Activated CD8-positive, alpha-beta T cell treated with anti-CD3 and anti-CD28 coated beads, Interleukin-2, amount 10 ng/mL, durations not matched to agents 7 days and 5 days (primary cell): ENCODE results near the gene NAIF1. TPM values are rescaled to one million over a fixed set of nuclear protein-coding genes. Genes with fewer than 3 reads are reported as not detected.

ENCODE experiments used
- ATAC-seq: fragments of 150-1000 bp; cut with Tn5 transposase; one replicate; pipeline ENCODE4 v1.10.0; 2021; ENCODE audit warnings: moderate library complexity
- CTCF ChIA-PET: fragments of 350-600 bp; sonication (Branson Sonifier 250); formaldehyde crosslinking; loops from one replicate; lab custom pipeline; 2021; ENCODE audit warnings: antibody characterized with exemption; lab: Charles Lee
- POLR2A ChIA-PET: fragments of 350-600 bp; sonication (Branson Sonifier 250); formaldehyde crosslinking; loops from one replicate; lab custom pipeline; 2021; ENCODE audit warnings: antibody characterized with exemption; lab: Charles Lee
- DNase-seq: peaks from one replicate; pipeline ENCODE4 v3.0.0-alpha.2; 2020
- H3K27ac Mint-ChIP-seq: one replicate; pipeline ENCODE4 v1.8.0; 2021; ENCODE audit warnings: mild to moderate bottlenecking, mixed read lengths
- H3K27me3 Mint-ChIP-seq: one replicate; pipeline ENCODE4 v1.8.0; 2021; ENCODE audit warnings: low read depth, mixed read lengths
- H3K36me3 Mint-ChIP-seq: one replicate; pipeline ENCODE4 v1.8.0; 2021; ENCODE audit warnings: low read depth, mixed read lengths
- H3K4me1 Mint-ChIP-seq: one replicate; pipeline ENCODE4 v1.8.0; 2021; ENCODE audit warnings: low read depth, mixed read lengths
- H3K4me3 Mint-ChIP-seq: one replicate; pipeline ENCODE4 v1.8.0; 2021; ENCODE audit warnings: mild to moderate bottlenecking, mixed read lengths
- H3K9me3 Mint-ChIP-seq: one replicate; pipeline ENCODE4 v1.8.0; 2022; ENCODE audit warnings: mixed read lengths; ENCODE audit not compliant: insufficient read depth
- total RNA-seq, 2 experiments: library from RNA; stranded (reverse); gene quantifications; one replicate each; pipeline ENCODE4 v1.2.3, GENCODE V29; 2021

The NAIF1 gene
- total RNA-seq, 2 experiments from 2014 or later = 13.3 to 15.4 TPM

- POLR2A ChIA-PET = no interaction called here
- CTCF ChIA-PET = interaction anchor here (1.2 to 2.7 kb wide), 2 partner anchors 10 to 164 kb away, joined by 3 to 16 read pairs; no protein-coding TSS in a partner anchor
- H3K36me3 Mint-ChIP-seq = peaks cover 55% of the 10 kb centered on the region
Measured at GRCh38 chr9:128107468-128108268, 40.5 kb upstream of the NAIF1 start.

GRCh38 chr9:128106940-128107467 lies 39.9 kb upstream of the NAIF1 start:
- Mint-ChIP-seq H3K9me3 (no peaks in the 10 kb centered on the region), H3K27ac (peak overlapping the region; percentile 70), H3K4me1 (peaks cover 30% of the 10 kb centered on the region), H3K27me3 (no peaks in the 10 kb centered on the region), H3K36me3 (peaks cover 62% of the 10 kb centered on the region), H3K4me3 (no peak overlapping the region)
- ATAC-seq (no peak), DNase-seq (no peak)
- POLR2A ChIA-PET = no interaction called here
- CTCF ChIA-PET = interaction anchor here (1.2 to 2.7 kb wide), 2 partner anchors 11 to 163 kb away, joined by 3 to 16 read pairs; no protein-coding TSS in a partner anchor

More at GRCh38 chr9:128107468-128108268, 40.5 kb upstream of the NAIF1 start:
- no peak for ATAC-seq
- Mint-ChIP-seq H3K27me3 (no peaks in the 10 kb centered on the region), H3K4me3 (no peak overlapping the region), H3K27ac (peak overlapping the region; percentile 54), H3K4me1 (peaks cover 23% of the 10 kb centered on the region), H3K9me3 (no peaks in the 10 kb centered on the region)
- no peak for DNase-seq

DNA sequence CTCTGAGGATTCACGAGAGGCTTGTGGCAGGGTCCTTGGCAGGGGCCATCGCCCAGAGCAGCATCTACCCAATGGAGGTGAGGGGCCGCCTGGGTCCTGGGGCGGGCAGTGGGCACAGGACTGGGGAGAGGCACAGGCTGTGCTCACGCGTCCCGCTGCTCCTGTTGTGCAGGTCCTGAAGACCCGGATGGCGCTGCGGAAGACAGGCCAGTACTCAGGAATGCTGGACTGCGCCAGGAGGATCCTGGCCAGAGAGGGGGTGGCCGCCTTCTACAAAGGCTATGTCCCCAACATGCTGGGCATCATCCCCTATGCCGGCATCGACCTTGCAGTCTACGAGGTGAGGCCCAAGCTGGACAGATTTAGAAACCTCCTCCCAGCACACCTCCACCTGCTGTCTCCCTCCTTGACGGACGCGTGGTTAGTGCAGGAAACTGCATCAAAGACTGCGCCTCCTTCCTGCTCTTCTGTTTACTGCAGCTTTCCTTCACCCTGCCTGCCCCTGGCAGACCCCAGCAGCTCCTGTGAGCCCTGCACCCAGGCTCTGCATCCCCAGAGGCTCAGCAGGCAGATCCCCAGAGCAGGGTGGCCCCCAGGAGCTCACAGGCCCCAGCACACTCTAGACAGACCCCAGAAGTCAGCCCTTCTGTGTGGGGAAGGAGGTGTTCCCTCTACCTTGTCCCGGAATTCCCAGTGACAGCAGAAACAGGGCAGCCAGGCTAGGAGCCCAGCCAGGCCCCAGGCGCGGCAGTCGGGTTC lies 39.2 kb upstream of the NAIF1 start:
- H3K4me1 Mint-ChIP-seq = peaks cover 32% of the 10 kb centered on the region
- H3K9me3 Mint-ChIP-seq = no peaks in the 10 kb centered on the region
- ChIA-PET POLR2A (interaction anchor here (0.5 kb wide), 1 partner anchor 839 kb away, joined by 3 read pairs; no protein-coding TSS in a partner anchor), CTCF (interaction anchor here (1.2 kb wide), 1 partner anchor 14 kb away, joined by 5 read pairs; no protein-coding TSS in a partner anchor)
- no peak overlapping the region for H3K4me3 Mint-ChIP-seq
- no peak for DNase-seq
- H3K27ac Mint-ChIP-seq = peak overlapping the region; percentile 70
- peaks cover 65% of the 10 kb centered on the region for H3K36me3 Mint-ChIP-seq
- H3K27me3 Mint-ChIP-seq = no peaks in the 10 kb centered on the region
- ATAC-seq = peak; percentile 10

GRCh38 chr9:128105538-128106175 lies 38.5 kb upstream of the NAIF1 start:
- DNase-seq = no peak
- Mint-ChIP-seq H3K9me3 (no peaks in the 10 kb centered on the region), H3K27me3 (no peaks in the 10 kb centered on the region), H3K36me3 (peaks cover 67% of the 10 kb centered on the region), H3K27ac (no peak overlapping the region), H3K4me3 (no peak overlapping the region), H3K4me1 (peaks cover 32% of the 10 kb centered on the region)
- ATAC-seq = no peak
- CTCF ChIA-PET = interaction anchor here (1.2 to 3.2 kb wide), 4 partner anchors 11 to 151 kb away, joined by 3 to 24 read pairs (median 4); no protein-coding TSS in a partner anchor
- POLR2A ChIA-PET = interaction anchor here (0.8 kb wide), 1 partner anchor 18 kb away, joined by 4 read pairs; no protein-coding TSS in a partner anchor

DNA sequence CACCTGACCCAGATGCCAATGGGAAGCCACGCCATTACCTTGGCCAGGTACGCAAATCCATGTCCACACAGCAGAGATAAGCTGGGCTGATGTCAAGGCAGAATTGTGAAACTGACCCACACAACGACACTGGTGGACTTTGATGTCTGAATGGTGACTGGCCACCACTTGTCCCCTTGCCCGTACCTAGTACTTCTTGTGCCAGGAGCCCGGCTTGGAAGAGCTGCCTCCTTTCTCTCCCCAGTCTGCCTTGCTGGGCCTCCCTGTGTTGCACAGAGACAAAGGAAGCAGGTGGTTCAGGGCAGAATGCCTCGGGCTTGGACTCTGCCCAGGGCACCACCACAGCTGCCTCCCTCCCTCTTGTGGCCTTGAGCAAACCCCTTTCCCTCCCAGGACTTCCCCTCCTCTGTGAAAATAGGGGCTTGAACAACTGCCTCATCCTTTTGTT lies 37.1 kb upstream of the NAIF1 start:
- no peaks in the 10 kb centered on the region for H3K27me3 Mint-ChIP-seq
- no peak overlapping the region for H3K4me3 Mint-ChIP-seq
- no peak for DNase-seq
- ATAC-seq = no peak
- no peaks in the 10 kb centered on the region for H3K9me3 Mint-ChIP-seq
- H3K4me1 Mint-ChIP-seq = peaks cover 45% of the 10 kb centered on the region
- H3K36me3 Mint-ChIP-seq = peaks cover 65% of the 10 kb centered on the region
- ChIA-PET CTCF (interaction anchor here (0.6 to 3.2 kb wide), 9 partner anchors 10 to 150 kb away, joined by 3 to 24 read pairs (median 4); partner anchors contain the start of gene NAIF1), POLR2A (no interaction called here)
- H3K27ac Mint-ChIP-seq = peak overlapping the region; percentile 88

DNA sequence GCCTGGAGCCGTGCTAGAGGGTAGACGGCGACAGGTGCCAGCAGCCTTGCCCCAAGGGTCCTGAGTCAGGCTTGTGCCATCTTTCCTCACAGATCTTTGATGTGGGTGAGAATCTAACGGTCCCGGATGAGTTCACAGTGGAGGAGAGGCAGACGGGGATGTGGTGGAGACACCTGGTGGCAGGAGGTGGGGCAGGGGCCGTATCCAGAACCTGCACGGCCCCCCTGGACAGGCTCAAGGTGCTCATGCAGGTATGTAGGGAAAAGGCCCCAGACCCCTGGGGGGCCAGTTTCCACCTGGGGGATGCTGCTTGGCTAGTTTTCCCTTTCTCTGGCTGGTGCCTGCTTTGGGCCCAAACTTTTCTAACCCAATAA lies 36.5 kb upstream of the NAIF1 start:
- ChIA-PET CTCF (interaction anchor here (1.1 to 3.2 kb wide), 6 partner anchors 10 to 31 kb away, joined by 3 to 24 read pairs (median 9); no protein-coding TSS in a partner anchor), POLR2A (interaction anchor here (0.7 kb wide), 1 partner anchor 166 kb away, joined by 3 read pairs; the partner anchor contains the start of gene DPM2)
- Mint-ChIP-seq H3K9me3 (no peaks in the 10 kb centered on the region), H3K4me1 (peaks cover 51% of the 10 kb centered on the region), H3K4me3 (no peak overlapping the region), H3K36me3 (peaks cover 62% of the 10 kb centered on the region), H3K27ac (peak overlapping the region; percentile 88), H3K27me3 (no peaks in the 10 kb centered on the region)
- DNase-seq (peak; percentile 63), ATAC-seq (peak; percentile 69)

DNA sequence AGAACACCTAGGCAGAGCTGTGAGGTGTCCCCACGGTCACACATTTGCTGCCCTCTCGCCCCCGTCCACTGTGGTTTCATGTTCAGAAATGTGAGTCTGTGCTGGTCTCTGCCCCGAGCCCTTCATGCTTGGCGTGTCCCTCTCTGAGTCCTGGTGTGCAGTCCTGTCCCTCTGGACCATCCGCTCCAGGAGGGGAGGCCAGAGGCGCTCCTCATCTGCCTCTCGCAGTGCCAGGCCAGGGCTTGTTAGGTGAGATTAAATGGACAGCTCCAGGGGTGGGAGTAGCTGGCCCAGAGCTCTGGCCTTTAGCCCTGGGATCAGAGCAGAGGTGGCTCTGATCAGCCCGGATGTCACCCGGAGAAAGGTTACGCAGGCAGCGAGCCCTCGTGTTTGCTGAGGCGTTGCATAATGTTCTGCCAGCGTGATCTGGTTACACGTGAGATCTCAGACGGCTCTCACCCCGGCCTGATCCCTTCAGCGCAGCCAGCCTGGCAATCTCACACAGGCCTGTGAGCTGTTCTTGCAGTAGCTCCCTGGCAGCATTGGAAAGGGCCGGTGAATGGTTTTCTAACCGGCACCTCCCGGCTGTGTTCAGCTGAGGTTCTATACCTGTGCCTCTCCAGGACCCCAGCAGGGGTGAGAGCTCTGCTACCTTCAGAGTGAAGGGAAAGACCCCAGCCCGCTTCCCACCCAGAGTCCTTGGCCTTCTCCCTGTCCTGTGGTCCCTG lies 35.9 kb upstream of the NAIF1 start:
- ATAC-seq (no peak), DNase-seq (no peak)
- Mint-ChIP-seq H3K4me1 (peaks cover 57% of the 10 kb centered on the region), H3K36me3 (peaks cover 60% of the 10 kb centered on the region), H3K4me3 (no peak overlapping the region), H3K27me3 (no peaks in the 10 kb centered on the region), H3K27ac (peak overlapping the region; percentile 88), H3K9me3 (no peaks in the 10 kb centered on the region)
- ChIA-PET CTCF (interaction anchor here (1.1 to 3.2 kb wide), 6 partner anchors 9 to 31 kb away, joined by 3 to 24 read pairs (median 9); no protein-coding TSS in a partner anchor), POLR2A (interaction anchor here (0.7 kb wide), 1 partner anchor 166 kb away, joined by 3 read pairs; the partner anchor contains the start of gene DPM2)

DNA sequence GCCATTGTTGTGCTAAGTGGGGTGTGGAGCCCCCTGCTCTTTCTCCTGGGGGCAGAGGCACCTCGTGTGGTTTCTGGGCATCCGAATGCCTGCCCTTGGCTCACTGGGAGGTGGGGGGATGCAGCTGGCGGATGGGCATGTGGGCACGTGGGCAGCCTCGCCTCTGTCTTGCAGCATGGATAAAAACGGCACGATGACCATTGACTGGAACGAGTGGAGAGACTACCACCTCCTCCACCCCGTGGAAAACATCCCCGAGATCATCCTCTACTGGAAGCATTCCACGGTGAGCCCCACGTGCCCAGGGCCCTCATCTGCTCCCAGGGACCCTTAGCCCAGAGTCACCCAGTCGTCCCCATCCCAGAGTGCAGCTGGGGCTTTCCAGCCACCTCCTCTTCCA lies 35.1 kb upstream of the NAIF1 start:
- H3K27ac Mint-ChIP-seq = no peak overlapping the region
- peaks cover 55% of the 10 kb centered on the region for H3K36me3 Mint-ChIP-seq
- H3K27me3 Mint-ChIP-seq = no peaks in the 10 kb centered on the region
- peaks cover 64% of the 10 kb centered on the region for H3K4me1 Mint-ChIP-seq
- no peak overlapping the region for H3K4me3 Mint-ChIP-seq
- POLR2A ChIA-PET = no interaction called here
- DNase-seq (no peak), ATAC-seq (no peak)
- CTCF ChIA-PET = interaction anchor here (2.6 to 2.7 kb wide), 2 partner anchors 8 to 30 kb away, joined by 13 to 22 read pairs; no protein-coding TSS in a partner anchor
- no peaks in the 10 kb centered on the region for H3K9me3 Mint-ChIP-seq

GRCh38 chr9:128101690-128102089 lies 34.6 kb upstream of the NAIF1 start:
- H3K27me3 Mint-ChIP-seq = no peaks in the 10 kb centered on the region
- H3K4me1 Mint-ChIP-seq = peaks cover 67% of the 10 kb centered on the region
- no peak overlapping the region for H3K27ac Mint-ChIP-seq
- no peaks in the 10 kb centered on the region for H3K9me3 Mint-ChIP-seq
- ATAC-seq = no peak
- no peak for DNase-seq
- ChIA-PET CTCF (interaction anchor here (1.7 to 2.7 kb wide), 2 partner anchors 8 to 66 kb away, joined by 4 to 22 read pairs; no protein-coding TSS in a partner anchor), POLR2A (no interaction called here)
- no peak overlapping the region for H3K4me3 Mint-ChIP-seq
- H3K36me3 Mint-ChIP-seq = peaks cover 50% of the 10 kb centered on the region

- ChIA-PET POLR2A (no interaction called here), CTCF (interaction anchor here (1.7 to 2.4 kb wide), 2 partner anchors 17 to 66 kb away, joined by 4 to 15 read pairs; no protein-coding TSS in a partner anchor)
- no peaks in the 10 kb centered on the region for H3K27me3 Mint-ChIP-seq
- ATAC-seq (no peak), DNase-seq (no peak)
- H3K4me3 Mint-ChIP-seq = no peak overlapping the region
- peaks cover 46% of the 10 kb centered on the region for H3K36me3 Mint-ChIP-seq
- H3K4me1 Mint-ChIP-seq = peaks cover 66% of the 10 kb centered on the region
- peak overlapping the region; percentile 33 for H3K27ac Mint-ChIP-seq
- H3K9me3 Mint-ChIP-seq = no peaks in the 10 kb centered on the region
Measured at GRCh38 chr9:128101231-128101661, 34.1 kb upstream of the NAIF1 start.
